ENCODE results near the gene ZNF419.
"Not testable (repeated sequence)": the region's sequence is repeated elsewhere in the genome, so short reads cannot be mapped to it uniquely, and the experiment has no call there.

The ZNF419 gene

DNA sequence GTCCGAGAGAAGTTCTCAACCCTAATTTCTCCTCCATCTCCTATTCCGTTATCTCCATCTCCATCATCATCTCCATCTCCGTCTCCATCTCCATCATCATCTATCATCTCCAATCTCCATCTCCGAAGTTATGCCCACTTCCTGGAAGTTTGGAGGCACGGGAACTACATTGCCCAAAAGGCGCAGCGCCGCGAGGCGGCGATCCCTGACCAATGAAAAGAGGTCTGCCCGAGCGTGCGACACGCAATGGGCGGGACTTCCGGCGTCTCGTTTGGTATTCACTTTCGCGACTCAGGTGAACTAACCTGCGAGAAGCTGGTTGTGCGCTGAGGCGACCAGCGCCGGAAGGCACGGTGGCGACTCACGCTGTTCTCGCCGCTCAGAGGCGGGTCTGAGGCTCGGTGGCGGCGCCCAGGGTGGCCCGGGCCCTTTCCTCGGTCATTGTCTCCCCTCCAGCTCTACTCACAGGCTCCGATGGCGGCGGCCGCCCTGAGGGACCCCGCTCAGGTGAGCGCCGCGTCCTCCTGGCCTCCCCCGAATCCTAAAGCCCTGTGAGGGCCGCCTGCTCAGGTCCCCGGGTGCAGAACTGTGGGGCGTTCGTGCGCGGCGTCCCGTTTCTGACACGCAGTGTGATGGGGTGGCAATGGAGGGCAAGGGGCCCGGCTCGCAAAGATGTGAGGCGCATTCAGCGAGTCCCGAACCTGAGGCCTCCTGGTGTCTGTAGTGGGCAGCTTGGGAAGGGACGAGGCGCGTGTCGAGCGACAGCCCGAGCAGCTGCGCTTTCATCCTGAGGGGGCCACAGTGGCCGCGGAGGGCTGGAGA lies at the start of gene ZNF419:
Gene ZNF419 (plus strand): TSS at position 274 of the 822 bp plus-strand sequence. CDS start 201 bp downstream, at position 475.
- DNase-seq (ENCODE audit: low read depth in 2 of 2) = peak; percentile 87 to 90

DNA sequence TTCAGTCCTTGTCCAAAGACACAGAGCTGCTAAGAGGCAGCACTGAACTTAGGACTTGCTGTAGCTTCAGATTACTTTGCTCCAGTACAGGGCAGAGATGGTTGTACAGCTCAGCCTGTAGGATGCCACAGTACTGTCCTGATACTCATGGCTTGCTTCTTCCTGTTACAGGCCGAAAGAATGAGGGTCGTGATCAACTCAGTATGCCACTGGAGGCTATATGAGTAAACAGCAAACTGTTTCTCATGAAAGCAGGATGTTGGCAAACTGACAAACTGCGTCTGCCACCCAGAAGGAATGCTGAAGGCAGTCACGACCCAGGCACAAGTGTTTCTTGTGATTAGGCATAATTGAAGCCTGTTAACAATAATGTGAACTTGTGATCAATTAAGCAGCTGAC lies 49.6 kb upstream of the ZNF419 start:
- no peak for DNase-seq (ENCODE audit: low read depth in 2 of 2)

DNA sequence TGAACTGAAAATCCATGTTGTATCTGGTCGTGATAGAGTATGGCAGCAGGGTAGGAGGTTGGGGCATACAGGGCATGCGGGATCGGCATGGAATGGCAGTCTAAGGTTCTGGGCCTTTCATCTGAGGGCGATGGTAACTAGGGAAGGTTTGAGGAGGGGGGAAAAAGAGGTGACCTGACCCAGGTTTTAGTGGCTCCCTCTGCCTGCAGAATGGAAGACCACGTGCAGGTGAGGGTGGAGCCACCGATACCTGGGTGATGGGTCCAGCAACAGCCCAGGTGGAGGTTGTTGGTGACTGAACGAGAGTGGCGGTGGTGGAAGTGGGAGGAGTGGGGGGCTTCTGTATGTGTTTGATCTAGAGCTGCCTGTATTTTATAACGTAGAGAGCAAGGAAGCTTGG lies 48.6 kb upstream of the ZNF419 start:
- no peak for DNase-seq (ENCODE audit: low read depth in 2 of 2)

DNA sequence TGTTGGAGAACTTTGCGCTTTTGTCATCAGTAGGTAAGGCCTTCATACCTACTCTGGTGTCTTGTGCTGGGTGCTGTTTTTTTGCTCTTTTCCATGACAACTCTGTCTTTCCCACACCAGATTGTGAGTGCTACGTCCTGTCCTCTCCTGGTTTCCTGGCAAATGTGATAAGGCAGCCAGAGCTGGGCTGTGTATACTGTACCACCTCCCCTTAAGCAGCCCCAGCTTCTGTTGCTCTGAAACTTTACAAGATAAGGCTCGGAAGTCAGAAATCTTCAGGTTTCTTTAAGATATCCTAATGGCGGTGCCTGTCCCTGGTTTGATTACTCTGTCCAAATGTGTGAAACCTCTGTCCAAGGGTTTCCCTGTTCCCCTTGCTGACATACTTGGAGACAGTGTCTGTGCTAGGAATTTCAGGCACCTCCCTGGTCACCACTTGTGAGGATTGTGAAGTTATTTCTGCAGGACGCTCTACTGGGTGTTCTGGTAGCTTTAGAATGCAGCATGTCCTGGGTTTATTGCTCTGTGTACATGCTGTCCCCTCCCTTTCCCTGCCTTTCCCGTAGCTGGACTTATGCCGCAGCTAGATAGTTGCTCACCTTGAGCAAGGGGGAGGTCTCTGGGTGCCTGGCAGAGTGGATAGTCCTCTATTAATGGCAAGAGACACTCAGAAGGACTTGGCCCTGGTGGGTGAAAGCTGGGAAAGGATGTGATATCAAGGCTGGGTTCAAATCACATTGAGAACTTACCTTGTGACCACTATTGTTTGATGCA lies 45.4 kb upstream of the ZNF419 start:
- no peak for DNase-seq (ENCODE audit: low read depth in 2 of 2)

DNA sequence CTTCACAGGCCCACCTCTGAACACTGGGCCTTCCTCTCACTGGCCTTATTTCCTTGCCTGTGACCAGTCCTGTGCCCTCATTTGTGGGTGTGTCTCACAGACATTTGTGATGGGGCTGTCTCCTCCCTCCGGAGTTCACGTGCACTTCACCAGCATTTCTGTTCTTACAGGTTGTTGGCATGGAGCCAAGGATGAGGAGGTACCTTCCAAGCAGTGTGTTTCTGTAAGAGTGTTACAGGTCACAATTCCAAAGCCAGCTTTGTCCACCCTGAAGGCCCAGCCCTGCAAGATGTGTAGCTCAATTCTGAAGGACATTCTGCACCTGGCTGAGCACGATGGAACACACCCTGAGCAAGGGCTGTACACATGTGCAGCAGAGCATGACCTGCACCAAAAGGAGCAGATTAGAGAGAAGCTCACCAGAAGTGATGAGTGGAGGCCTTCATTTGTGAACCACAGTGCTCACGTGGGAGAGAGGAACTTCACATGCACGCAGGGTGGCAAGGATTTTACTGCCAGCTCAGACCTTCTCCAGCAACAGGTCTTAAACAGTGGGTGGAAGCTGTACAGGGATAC lies 44.3 kb upstream of the ZNF419 start:
- DNase-seq (ENCODE audit: low read depth in 2 of 2) = no peak

DNA sequence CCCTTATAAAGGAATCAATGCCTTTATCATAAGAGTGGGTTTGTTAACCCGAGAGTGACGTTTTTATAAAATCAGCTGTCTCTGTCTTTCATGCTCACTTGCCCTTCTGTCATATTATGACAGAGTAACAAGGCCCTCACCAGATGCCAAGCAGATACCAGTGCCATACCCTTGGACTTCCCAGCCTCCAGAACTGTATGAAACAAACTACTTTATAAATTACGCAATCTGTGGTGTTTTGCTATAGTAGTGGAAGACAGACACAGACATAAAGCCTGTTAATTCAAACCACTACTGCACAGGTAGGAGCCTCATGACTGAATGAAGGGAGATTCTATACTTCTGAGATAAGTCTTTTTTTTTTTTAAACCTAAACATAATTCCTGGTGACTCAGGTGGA lies 35.2 kb upstream of the ZNF419 start:
- no peak for DNase-seq (ENCODE audit: low read depth in 2 of 2)

DNA sequence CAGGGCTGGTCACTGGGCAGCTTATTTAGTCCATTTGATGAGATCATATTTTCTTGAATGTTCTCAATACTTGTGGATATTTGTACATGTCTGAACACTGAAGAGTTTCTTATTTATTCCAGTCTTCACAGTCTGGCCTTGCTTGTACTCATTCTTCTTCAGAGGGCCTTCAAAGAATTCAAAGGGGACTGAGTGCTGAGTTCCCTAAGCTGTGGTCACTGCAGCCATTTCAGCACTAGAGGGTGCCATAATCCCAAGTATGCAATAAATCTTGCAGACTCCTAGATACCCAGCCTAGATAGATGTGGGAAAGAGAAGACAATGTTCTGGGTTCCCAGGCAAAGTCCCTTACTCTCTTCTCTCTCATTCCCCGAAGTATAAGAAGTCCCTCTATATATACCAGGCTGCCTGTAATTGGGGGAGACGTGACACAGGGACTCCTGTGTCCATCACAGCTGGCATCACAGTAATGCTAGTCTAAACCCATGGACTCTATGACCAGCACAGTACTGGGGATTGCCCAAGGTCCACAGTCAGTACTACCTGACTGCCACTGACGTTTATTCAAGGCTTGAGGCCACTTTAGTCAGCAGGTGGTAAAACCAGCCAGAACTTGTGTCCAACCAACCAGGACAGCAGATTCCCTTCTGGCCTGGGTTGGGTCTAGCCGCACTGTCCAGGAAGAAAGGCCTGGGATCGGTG lies 21.7 kb upstream of the ZNF419 start:
- no peak for DNase-seq (ENCODE audit: low read depth in 2 of 2)

DNA sequence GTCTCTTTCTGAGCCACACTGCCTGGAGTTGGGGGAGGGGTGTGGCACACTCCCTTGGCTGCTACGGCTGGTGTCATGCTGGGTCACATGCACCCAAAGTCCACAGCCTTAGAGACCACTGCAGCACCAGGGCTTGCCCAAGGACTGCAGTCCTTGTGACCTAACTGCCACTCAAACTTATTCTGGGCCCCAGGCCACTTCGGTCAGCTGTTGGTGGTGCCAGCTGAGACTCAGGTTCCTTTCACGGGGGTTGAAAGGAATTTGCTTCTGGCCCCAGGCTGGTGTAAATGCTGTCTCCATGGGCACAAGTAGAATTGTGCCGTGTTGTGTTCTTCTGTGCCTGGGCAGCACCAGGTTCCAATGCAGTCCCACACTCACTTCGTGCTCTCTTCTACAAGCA lies 21.1 kb upstream of the ZNF419 start:
- DNase-seq (ENCODE audit: low read depth in 2 of 2) = no peak

DNA sequence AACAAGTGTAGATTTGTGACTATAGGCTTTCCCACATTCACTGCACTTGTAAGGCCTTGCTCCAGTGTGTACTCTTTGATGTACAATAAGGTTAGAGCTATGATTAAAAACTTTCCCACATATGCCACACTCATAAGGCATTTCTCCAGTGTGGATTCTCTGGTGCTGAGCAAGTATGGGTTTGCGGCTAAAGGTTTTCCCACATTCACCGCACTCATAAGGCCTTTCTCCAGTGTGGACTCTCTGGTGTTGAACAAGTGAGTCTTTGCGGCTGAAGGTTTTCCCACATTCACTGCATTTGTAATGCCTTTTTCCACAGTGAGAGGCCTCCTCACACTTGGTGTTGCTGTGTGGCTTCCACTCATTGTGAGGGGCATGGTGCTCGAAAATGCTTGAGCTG lies 13.9 kb upstream of the ZNF419 start:
- DNase-seq (ENCODE audit: low read depth in 2 of 2) = no peak

DNA sequence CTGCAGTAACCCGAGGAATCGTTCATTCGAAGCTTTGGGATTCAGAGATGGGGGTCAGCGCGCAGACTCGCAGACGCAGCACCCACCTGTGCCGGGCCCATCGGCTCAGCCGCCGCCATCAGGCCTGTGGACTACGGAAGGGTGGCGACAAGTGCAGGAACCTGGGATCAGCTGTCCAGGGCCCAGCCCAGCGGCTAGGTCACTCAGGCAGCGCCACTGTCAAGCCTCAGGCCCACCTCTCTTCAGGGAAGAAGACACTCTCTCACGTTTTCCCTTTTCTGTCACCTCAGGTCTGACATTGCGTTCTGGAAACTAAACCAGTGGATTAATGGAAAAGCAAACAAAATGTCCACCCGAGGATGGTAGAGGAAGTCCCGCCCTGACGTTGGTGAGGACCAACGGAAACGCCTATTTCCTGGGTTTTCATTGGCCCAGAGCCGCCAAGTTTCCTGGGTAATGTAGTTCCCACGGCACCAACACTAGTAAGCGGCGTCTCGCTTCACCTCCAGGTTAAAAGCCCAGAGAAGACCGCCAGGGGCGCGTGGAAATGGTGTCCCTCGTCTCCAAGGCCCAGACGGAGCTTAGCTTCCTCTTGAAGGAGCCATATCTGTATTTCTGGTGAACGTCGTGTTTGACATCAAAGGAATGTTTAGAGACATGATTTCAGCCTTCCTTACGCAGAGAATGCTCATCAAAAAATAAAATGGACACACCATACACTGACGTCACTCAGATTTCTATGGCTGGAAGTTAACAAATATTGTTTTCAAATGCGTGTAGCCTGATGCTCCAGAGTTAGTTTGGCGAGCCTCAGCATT lies 10.2 kb upstream of the ZNF419 start, which contains the start of gene ZNF772:
Gene ZNF772 (minus strand): TSS at position 376 of the 818 bp plus-strand sequence. CDS start 257 bp downstream, at position 119.
- DNase-seq (ENCODE audit: low read depth in 2 of 2) = peak; percentile 71 to 76

DNA sequence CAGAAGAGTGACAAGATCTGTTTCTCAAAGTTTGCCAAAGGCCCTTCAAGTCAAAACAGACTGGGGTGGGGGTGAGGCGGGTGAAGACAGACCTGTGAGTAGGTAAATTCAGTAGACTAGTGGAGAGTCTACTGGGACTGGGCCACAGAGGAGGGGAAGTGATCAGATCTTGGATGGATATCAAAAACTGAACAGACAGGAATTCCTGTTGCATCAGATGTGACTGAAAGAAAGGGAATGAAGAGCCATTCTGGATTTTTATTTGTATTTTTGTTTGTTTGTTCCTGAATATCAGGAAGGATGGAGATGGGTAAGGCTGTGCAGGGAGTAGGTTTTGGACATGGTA lies 722 bp downstream of the ZNF419 start:
- not testable (repeated sequence) for DNase-seq (ENCODE audit: low read depth in 2 of 2)

DNA sequence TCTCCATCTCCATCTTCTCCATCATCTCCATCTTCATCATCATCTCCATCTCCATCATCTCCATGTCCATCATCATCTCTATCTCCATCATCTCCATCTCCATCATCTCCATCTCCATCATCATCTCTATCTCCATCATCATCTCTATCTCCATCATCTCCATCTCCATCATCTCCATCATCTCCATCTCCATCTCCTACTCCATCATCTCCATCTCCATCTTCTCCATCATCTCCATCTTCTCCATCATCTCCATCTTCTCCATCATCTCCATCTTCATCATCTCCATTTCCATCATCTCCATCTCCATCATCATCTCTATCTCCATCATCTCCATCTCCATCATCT lies 11.8 kb downstream of the ZNF419 start:
- not testable (repeated sequence) for DNase-seq (ENCODE audit: low read depth in 2 of 2)

DNA sequence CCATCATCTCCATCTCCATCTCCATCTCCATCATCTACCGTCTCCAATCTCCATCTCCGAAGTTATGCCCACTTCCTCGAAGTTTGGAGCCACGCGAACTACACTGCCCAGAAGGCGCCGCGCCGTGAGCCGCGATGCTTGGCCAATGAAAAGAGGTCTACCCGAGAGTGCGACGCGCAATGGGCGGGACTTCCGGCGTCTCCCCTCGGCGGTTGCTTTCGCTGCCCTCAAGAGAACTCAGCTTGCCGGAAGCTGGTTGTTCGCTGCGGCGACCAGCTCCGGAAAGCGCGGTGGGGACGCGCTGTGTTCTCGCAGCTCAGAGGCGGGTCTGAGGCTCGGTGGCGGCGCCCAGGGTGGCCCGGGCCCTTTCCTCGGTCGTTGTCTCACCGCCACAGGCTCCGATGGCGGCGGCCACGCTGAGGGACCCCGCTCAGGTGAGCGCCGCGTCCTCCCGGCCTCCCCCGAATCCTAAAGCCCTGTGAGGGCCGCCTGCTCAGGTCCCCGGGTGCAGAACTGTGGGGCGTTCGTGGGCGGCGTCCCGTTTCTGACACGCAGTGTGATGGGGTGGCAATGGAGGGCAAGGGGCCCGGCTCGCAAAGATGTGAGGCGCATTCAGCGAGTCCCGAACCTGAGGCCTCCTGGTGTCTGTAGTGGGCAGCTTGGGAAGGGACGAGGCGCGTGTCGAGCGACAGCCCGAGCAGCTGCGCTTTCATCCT lies 12.3 kb downstream of the ZNF419 start, which contains the start of gene ZNF773:
Gene ZNF773 (plus strand): TSS at position 259 of the 716 bp plus-strand sequence. CDS start 143 bp downstream, at position 402.
- DNase-seq (ENCODE audit: low read depth in 2 of 2) = peak; percentile 91 to 95

DNA sequence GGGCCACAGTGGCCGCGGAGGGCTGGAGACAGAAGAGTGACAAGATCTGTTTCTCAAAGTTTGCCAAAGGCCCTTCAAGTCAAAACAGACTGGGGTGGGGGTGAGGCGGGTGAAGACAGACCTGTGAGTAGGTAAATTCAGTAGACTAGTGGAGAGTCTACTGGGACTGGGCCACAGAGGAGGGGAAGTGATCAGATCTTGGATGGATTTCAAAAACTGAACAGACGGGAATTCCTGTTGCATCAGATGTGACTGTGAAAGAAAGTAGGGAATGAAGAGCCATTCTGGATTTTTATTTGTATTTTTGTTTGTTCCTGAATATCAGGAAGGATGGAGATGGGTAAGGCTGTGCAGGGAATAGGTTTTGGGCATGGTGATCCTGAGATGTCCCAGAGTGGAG lies 12.8 kb downstream of the ZNF419 start:
- DNase-seq (ENCODE audit: low read depth in 2 of 2) = not testable (repeated sequence)

DNA sequence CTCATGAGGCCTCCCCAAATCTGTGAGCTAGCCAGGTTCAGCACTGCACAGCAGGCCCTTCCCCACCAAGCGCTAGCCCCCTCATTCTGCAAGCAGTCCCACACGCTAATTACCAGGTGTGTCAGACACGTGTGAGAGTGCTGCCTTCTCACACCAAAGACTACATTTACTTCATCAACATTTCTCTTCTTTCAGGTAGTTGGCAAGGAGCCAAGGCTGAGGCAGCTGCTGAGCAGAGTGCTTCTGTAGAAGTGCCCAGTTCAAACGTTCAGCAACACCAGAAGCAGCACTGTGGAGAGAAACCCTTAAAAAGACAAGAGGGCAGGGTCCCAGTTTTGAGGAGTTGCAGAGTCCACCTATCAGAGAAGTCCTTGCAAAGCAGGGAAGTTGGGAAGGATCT lies 18.6 kb downstream of the ZNF419 start:
- DNase-seq (ENCODE audit: low read depth in 2 of 2) = no peak

DNA sequence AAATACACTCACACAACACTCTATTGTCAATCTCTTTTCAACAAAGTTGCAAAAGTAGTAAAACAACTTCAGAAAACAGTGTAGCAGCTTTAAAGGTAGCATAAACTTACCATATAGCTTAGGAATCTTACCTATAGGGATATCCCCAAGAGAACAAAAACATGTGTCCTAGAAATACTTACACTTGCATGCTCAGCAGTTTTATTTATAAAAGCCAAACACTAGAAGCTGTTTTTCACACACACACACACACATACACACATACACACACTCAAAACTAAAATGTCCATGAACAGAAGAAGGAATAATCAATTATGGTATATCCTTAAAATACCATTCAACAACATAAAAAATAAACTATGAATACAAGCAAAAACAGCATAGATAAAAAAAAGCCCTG lies 23.9 kb downstream of the ZNF419 start:
- DNase-seq (ENCODE audit: low read depth in 2 of 2) = no peak

DNA sequence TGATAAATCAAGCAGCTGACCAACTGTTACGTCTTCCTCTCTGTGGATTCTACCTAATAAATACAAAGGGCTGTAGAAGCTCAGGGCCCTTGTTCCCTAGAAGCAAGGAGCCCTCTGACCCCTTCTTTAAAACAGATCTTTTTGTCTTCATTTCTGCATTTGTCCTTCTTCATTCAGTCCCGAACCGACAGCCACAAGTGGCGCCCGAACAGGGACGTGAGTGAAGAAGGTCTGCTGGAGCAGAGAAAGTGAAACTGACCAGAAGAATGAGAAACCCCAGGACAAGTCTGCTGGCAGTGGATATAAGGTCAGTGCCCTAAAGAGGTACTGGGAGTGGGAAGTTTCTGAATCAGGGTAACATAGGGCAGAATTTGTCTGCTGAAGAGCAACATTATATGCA lies 25.3 kb downstream of the ZNF419 start:
- no peak for DNase-seq (ENCODE audit: low read depth in 2 of 2)

DNA sequence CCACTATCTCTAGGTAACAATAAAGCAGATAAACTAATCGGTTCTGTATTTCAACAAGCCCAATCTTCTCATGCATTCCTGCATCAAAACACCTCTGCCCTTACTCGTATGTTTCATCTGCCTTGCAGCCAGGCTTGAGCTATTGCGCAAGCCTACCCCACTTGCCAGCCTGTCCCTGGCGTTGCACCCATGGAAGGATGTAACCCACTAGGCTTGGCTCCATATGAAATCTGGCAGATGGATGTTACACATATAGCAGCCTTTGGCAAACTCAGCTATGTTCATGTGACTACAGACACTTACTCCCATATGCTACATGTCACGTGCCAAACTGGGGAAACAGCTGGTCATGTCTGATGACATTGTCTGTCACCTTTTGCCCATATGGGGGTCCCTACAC lies 27.7 kb downstream of the ZNF419 start:
- no peak for DNase-seq (ENCODE audit: low read depth in 2 of 2)

DNA sequence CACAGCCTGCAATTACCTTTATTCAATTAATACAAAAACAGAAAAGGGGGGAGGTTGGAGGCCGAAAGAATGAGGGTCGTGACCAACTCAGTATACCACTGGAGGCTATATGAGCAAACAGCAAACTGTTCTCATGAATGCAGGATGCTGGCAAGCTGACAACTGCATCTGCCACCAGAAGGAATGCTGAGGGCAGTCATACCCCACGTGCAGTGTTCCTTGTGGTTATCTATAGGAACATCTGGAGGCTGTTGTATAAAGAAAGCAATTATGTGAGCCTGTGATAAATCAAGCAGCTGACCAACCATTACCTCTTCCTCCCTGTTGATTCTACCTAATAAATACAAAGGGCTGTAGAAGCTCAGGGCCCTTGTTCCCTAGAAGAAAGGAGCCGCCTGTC lies 30.5 kb downstream of the ZNF419 start:
- DNase-seq (ENCODE audit: low read depth in 2 of 2) = not testable (repeated sequence)

DNA sequence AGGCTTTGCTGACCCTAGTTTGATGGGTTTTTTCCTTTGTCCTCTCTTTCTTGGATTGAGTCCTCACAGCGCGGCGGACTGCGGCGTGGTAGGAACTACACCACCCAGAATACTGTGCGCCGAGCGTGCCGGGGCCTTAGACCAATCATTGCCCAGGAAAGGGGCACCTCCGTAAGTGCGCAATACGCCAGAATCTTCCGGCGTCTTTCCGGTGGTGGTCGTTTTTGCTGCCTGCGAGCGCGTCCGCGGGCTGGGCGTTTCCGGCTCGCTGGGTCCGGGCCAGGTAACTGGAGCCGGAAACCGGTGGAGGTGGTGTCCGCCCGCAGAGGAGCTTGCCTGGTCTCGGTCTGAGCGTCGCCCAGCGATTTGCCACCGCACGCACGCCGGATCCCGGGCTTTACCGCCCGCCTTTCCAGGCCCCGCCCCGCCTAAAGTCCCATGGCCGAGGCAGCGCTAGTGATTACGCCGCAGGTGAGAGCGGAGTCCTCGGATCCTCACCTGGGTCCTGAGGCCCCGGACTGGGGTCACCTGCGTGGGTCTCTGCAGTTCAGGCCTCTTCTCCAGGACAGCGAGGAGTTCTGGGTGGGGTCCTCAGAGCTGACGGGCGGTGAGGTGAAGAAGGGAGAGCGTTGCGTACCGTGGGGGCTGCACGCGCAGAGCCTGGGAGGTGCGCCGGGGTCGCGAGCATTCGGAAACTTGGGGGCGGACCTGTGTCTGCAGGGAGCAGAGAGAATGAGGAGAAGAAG lies 39.8 kb downstream of the ZNF419 start, which contains the start of gene ZNF549:
Gene ZNF549 (plus strand): TSS at position 221 of the 746 bp plus-strand sequence. CDS start 218 bp downstream, at position 439.
- DNase-seq (ENCODE audit: low read depth in 2 of 2) = peak; percentile 72 to 74

Data from stimulated activated CD4-positive, alpha-beta T cell treated with anti-CD3 and anti-CD28 coated beads, Interleukin-1b, Interleukin-23, amount 100 ng/mL, for 4 hours (primary cell).